T1000 (cell line): ENCODE results near the gene EEFSEC.

Experiments
- DNase-seq: peaks from one replicate; lab custom pipeline; 2025; ENCODE audit warnings: mixed read lengths; lab: John Stamatoyannopoulos, UW

Gene EEFSEC

GRCh38 chr3:128316481-128316891 lies 163.2 kb downstream of the EEFSEC start:
- DNase-seq: no peak

- DNase-seq: no peak
These were observed 163.9 kb downstream of the EEFSEC start for GRCh38 chr3:128317101-128317697.

GRCh38 chr3:128317698-128318231 lies 164.5 kb downstream of the EEFSEC start:
- DNase-seq: no peak

- DNase-seq: no peak
These were observed 165.1 kb downstream of the EEFSEC start for GRCh38 chr3:128318275-128318941.

- DNase-seq: no peak
These were observed 165.8 kb downstream of the EEFSEC start for GRCh38 chr3:128319107-128319506.

- no peak for DNase-seq
These were observed 166.5 kb downstream of the EEFSEC start for GRCh38 chr3:128319741-128320141.

GRCh38 chr3:128320551-128321340 lies 167.5 kb downstream of the EEFSEC start:
- no peak for DNase-seq

- DNase-seq: no peak
These were observed 168.1 kb downstream of the EEFSEC start for GRCh38 chr3:128321418-128321817.

GRCh38 chr3:128322030-128323022 lies 169.0 kb downstream of the EEFSEC start:
- no peak for DNase-seq

- no peak for DNase-seq
These were observed 170.2 kb downstream of the EEFSEC start for GRCh38 chr3:128323206-128324081.

GRCh38 chr3:128324911-128325592 lies 171.8 kb downstream of the EEFSEC start:
- DNase-seq: no peak

GRCh38 chr3:128326051-128326823 lies 173.0 kb downstream of the EEFSEC start:
- no peak for DNase-seq

- DNase-seq: no peak
These were observed 174.3 kb downstream of the EEFSEC start for GRCh38 chr3:128327606-128328031.

GRCh38 chr3:128328546-128329458 lies 175.5 kb downstream of the EEFSEC start:
- no peak for DNase-seq

- no peak for DNase-seq
These were observed 176.4 kb downstream of the EEFSEC start for GRCh38 chr3:128329491-128330213.

GRCh38 chr3:128330214-128330842 lies 177.0 kb downstream of the EEFSEC start:
- no peak for DNase-seq
